Amygdala (tissue), 56 donors: Measurements from ENCODE around the gene S100PBP.

ENCODE experiments used
- DNase-seq, 56 donors: peaks; one replicate each; lab custom pipeline; 2025; lab: John Stamatoyannopoulos, UW

Gene S100PBP

GRCh38 chr1:32884726-32885125 is 67.3 kb downstream of the S100PBP start:
- DNase-seq = no peak

DNA sequence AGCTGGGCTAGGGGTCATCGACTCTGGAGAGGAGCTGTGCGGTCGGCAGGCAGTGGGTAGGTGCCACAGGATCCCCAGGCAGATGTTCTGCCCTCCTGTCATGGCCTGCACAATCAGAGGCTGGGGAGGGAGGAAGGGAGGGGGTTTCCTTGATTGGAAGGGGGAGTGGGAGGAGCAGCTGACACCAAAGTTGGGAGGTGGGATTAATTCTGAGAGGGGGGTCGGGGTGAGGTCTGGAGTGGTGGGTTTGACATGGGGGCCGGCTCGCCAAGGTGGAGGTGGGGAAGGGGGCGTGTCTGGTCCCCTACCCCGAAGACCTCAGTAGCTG is 68.2 kb downstream of the S100PBP start:
- no peak for DNase-seq

DNA sequence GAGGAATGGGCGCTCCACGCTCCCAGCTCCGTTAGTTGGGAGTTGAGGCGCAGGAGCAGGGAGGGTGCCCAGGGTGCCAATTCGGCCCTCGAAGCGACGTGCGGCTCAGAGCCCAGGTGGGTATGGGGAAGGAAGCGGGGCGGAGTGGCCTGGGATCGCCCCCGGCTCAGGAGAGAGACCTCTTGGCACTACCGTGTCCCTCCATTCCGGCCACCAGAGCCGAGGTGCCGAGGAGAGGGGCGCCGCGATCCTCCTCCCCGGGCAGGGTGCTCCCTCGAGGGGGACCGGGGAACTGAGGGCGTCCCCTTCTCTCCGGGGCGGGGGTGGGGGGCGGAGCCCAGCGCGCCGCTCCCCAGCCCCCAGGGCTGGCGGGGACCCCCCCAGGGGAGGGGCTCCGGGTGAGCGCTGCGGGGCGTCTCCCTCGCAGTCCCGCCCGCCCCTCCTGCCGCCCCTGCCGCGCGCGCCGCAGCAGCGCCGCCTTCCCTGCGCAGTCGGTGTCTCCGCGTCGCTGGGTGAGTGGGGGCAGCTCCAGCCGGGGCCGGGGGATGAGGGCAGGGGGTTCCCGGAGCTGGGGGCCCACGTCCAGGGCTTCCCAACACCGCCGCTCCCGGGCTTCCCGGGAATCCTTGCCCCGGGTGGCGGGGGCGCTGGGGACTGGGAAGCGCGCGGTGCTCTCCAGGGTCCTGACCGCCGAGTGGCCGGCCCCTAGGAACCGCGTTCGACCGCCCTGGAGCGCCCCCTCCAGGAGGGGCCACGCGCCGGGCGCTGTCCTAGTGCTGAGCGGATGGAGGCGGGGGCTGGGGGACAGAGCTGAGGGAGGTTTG is 68.8 kb downstream of the S100PBP start, which contains the start of gene HPCA:
HPCA (plus strand) TSS at position 488 of the 824 bp plus-strand sequence. CDS start 2,408 bp downstream, outside the sequence.
- DNase-seq = peak in 9 of 56 donors; percentile 12 to 56 (median 28)

DNA sequence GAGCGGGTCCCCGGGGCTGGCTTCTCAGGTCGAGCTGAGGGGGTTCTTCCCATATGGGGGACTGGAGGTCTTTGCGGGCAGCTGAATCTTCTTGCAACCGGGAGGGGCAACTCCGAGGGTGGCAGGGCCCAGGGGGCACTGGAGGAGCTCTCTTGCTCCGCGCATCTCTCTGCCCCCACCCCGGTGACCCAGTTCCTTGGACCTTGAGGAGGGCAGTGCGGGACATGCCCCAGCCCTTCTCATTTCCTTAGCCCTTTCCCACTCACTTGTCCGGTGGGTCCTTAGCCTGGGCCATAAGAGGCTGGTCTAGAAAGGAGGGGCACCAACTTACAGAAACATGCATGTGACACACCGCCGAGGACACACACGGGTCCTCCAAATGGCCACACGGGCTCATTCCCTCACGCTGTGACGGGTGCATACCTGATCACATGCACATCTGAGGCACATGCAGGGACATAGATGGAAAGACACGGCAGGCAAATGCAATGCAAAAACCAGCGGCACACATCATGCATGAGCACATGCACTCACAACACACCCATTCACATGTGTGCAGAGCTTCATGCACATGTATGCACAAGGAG is 69.5 kb downstream of the S100PBP start:
- DNase-seq = no peak

DNA sequence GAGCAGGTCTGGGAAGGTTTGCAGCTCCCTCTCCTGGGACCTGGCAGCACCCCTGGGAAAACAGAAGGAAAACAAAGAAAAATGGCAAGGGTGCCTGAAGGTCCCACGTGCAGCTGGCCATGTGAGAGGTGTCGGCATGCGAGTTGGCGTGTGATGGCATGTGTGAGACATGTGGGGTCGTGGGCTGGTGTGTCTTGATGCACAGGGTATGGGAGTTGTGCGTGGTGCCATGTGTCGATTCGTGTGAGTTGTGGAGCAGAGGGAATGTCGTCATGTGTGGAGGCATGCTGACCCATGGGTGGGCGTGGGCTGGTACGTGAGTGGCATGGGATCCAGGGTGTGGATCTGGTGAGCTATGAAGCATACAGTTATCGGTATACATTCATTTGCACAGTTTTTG is 70.2 kb downstream of the S100PBP start:
- peak in 1 of 56 donors; percentile 21 for DNase-seq

- no peak for DNase-seq
Measured at GRCh38 chr1:32888134-32888533, 70.7 kb downstream of the S100PBP start.

- DNase-seq = no peak
Measured at GRCh38 chr1:32888677-32889420, 71.4 kb downstream of the S100PBP start.

GRCh38 chr1:32889731-32890278 is 72.4 kb downstream of the S100PBP start:
- no peak for DNase-seq

DNA sequence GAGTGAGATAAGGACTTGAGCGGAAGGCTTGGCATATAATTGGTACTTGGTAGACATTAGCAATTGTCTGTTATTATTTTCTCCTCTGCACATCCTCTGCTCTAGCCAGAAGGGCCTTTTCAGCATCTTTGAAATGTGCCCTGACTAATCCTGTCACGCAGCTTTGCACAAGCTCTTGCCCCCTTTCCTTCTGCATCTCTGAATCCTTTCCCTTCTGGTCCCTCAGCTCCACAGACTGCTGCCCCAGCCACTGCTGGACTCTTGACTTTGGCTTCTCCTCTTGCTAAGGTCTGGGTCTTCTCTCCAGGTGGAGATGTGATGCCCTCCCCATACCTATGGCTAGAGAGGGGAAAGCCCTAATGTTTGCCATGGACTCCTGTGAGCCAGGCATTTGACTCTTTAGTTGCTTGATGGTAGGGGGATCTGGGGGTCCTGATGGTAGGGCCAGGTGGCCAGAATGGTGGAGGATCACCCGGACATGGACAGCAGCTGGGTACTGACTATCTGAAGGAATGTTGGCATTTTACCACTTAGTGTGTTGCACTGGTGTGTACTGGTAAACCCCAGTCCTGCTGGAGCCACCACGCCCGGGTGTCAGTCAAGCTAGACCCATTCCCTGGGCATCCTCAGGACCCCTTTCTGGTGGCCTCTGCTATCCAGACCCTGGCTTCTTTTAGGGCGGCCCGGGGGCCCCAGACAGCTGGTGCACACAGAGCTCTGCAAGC is 73.2 kb downstream of the S100PBP start:
- DNase-seq = no peak

DNA sequence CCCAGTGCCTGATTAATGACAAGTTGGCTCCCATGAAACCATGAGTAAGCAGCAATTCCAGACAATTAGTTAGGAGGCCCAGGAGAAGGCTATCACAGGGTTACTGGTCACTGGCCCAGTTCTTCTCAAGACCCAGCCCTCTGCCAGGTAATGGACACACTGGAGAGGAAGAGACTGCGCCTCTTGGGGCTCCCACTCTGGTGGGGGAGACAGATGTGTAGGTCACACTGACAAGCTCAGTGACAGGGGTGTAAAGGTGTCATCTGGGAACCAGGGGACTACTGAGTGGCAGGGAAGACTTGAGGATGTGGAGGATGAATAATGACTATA is 73.8 kb downstream of the S100PBP start:
- DNase-seq = no peak

GRCh38 chr1:32891630-32892029 is 74.2 kb downstream of the S100PBP start:
- DNase-seq = no peak

GRCh38 chr1:32892368-32893197 is 75.1 kb downstream of the S100PBP start:
- peak in 50 of 56 donors; percentile 32 to 87 (median 64) for DNase-seq

GRCh38 chr1:32893198-32894018 is 76.0 kb downstream of the S100PBP start:
- DNase-seq = peak in 29 of 56 donors; percentile 21 to 78 (median 48)

- no peak for DNase-seq
Measured at GRCh38 chr1:32894019-32894600, 76.7 kb downstream of the S100PBP start.

DNA sequence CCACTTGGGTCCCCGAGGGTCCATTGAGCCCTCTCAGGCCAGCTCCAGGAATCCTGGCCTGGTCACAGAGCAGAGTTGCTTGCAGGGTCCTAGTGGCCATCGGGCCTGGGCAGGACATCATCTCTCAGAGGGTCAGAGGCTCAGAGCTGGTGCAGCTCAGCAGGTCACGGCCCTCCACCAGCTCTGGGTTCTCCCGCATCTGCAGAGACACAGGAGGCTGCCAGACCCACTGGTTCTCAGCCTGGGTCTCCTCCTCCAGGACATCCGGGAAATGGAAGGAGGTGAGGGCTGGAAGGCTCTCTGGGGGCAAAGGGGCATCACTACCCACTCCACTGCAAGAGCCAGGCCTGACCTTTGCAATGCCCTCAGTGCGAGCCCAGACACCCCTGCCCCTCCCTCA is 77.2 kb downstream of the S100PBP start:
- DNase-seq = no peak

GRCh38 chr1:32895325-32896215 is 78.1 kb downstream of the S100PBP start:
- DNase-seq = no peak

- DNase-seq = no peak
Measured at GRCh38 chr1:32896451-32896850, 79.0 kb downstream of the S100PBP start.
